GM18499 (cell line): Measurements from ENCODE around the gene TENM4.

Source experiments
- ATAC-seq: cut with Tn5 transposase; IDR thresholded peaks from one replicate; pipeline ENCODE4 v1.9.1; 2021; ENCODE audit warnings: moderate number of reproducible peaks; ENCODE audit not compliant: insufficient read depth, unreplicated experiment

Gene TENM4

GRCh38 chr11:78685156-78685555 is 755.7 kb downstream of the TENM4 start:
- ATAC-seq, result no peak

DNA sequence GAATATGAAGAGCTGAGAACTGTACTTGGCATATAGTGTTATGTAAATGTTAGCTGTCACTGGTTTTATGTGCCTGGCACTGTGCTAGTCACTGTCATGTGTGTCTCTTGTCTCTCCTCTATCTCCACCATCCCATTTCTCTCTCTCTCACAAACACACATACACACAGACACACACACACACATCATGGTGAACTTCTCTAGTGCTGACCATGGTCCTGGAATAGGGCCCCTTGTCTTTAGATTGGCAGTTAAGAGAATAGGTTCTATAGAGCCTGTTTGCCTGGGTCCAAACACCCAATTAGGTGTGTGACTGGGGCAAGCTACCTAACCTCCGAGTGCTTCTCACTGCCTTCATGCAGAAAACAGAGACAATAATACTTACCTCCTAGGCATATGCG is 756.5 kb downstream of the TENM4 start:
- no peak for ATAC-seq

- ATAC-seq, result no peak
These were observed 757.1 kb downstream of the TENM4 start for GRCh38 chr11:78683774-78684173.

DNA sequence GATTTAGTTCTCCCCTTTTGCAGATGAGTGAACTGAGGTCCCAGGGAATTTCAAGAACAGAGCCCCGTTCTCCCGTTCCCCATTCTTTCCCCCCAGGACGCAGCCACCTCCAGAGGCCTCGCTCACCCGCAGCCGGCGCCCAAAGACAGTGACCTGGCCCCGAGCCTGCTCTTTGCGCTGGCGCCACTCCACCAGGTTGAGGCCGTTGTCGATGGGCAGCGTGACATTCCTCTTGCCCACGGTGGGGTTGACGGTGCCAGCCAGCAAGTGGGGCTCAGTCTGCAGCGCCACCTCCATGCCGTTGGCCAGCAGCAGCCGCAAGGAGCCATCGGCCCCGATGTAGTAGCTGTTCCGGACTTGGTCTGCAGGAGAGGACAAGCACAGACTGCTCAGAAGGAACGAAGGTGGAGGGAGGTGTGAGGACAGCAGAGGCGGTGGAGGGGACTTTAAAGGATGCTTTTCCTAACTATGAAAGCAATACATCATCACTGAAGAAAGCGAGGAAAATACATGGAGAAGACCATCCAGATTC is 764.7 kb downstream of the TENM4 start:
- no peak for ATAC-seq

- no peak for ATAC-seq
These were observed 767.8 kb downstream of the TENM4 start for GRCh38 chr11:78672850-78673620.

- ATAC-seq, result no peak
These were observed 771.6 kb downstream of the TENM4 start for GRCh38 chr11:78669249-78669648.

- ATAC-seq, result no peak
These were observed 773.4 kb downstream of the TENM4 start for GRCh38 chr11:78667461-78667860.

- ATAC-seq, result no peak
These were observed 774.1 kb downstream of the TENM4 start for GRCh38 chr11:78666675-78667160.

GRCh38 chr11:78664636-78665035 is 776.2 kb downstream of the TENM4 start:
- no peak for ATAC-seq

- no peak for ATAC-seq
These were observed 778.0 kb downstream of the TENM4 start for GRCh38 chr11:78662811-78663210.

GRCh38 chr11:78660471-78660870 is 780.4 kb downstream of the TENM4 start:
- ATAC-seq, result no peak

GRCh38 chr11:78659326-78660270 is 781.2 kb downstream of the TENM4 start:
- ATAC-seq, result no peak

- no peak for ATAC-seq
These were observed 782.6 kb downstream of the TENM4 start for GRCh38 chr11:78657968-78658839.

- no peak for ATAC-seq
These were observed 783.4 kb downstream of the TENM4 start for GRCh38 chr11:78657441-78657840.

- ATAC-seq, result no peak
These were observed 783.8 kb downstream of the TENM4 start for GRCh38 chr11:78656984-78657383.

DNA sequence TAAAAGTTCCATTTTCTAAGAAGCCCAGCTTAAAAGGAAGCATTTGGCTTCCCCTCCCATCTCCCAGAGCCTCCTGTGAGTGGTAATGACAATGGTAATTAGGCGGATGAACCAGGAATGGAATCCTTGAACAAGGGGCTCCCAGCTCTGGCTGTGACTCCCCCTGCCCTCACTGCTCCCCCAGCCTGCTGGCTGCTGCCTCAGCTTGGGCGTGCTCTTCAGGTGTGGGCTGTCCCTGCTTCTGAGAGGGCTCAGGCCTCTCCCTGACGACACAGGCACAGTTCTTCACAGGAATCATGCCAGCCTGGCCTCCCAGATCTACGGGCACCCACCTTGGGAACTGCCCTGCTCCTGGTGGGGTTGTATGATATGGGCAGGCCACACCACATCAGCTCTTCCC is 784.5 kb downstream of the TENM4 start:
- no peak for ATAC-seq

DNA sequence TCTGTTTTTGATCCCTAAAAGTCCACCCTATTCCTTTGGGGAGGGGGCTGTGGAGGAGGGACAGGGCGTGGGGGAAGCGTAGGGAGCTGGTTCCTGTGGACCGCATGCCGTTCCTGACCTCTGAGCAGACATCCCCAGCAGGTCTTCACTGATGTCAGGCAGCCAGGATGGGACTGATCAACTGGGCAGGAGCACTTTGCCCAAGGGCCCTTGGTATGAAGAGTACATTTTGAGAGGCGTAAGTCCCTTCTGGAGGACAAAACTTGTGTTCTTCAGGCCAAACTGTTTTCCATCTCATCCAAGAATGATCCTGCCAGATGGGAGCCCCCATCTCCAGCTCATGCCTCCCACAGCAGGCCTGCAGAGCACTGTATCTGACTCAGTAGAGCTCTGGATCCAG is 785.3 kb downstream of the TENM4 start:
- ATAC-seq, result no peak

DNA sequence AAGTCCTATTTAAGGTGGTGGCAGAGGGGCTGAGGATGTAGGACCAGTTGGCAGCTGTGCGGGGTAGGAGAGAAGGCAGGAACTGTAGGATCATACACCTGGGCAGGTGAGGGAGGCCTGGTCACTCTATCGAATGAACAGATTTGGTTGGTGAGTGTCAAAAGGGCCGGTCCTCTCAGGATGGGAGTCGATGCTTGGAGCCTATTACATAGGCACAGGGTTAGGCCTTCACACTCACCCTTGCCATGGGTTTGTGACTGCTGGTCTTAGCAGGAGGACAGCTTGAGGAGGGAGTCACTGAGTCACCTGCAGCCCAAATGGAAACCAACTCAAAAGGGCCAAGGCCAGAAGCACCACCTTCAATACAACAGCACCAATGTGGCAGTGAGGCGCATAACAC is 786.0 kb downstream of the TENM4 start:
- no peak for ATAC-seq

GRCh38 chr11:78654071-78654470 is 786.8 kb downstream of the TENM4 start:
- ATAC-seq, result no peak

GRCh38 chr11:78653294-78653909 is 787.4 kb downstream of the TENM4 start:
- ATAC-seq, result no peak
